ENCODE data around the gene TEX264.
"Not testable (repeated sequence)": the region's sequence is repeated elsewhere in the genome, so short reads cannot be mapped to it uniquely, and the experiment has no call there.

TEX264 gene

GRCh38 chr3:51733859-51734571 is 63.0 kb downstream of the TEX264 start:
- WGBS, 2 experiments (ENCODE audit: insufficient coverage in 2 of 2) = 75 to 100% methylated on average over 2 to 4 of the region's 4 CpGs
- no peak overlapping the region for H3K27ac ChIP-seq (ENCODE audit: low read depth, low read length, severe bottlenecking)

GRCh38 chr3:51734572-51734907 is 63.5 kb downstream of the TEX264 start:
- H3K36me3 ChIP-seq (ENCODE audit: control insufficient read depth, insufficient read depth, low read length) = no peaks in the 10 kb centered on the region
- no peaks in the 10 kb centered on the region for H3K4me1 ChIP-seq (ENCODE audit: control insufficient read depth, insufficient read depth, low read length, poor library complexity, severe bottlenecking)
- WGBS, 2 experiments (ENCODE audit: insufficient coverage in 2 of 2) = 40 to 44% methylated on average over 1 to 2 of the region's 3 CpGs
- no peak overlapping the region for H3K27ac ChIP-seq (ENCODE audit: low read depth, low read length, severe bottlenecking)
- no peaks in the 10 kb centered on the region for H3K9me3 ChIP-seq (ENCODE audit: control insufficient read depth, low read length)
- H3K4me3 ChIP-seq (ENCODE audit: extremely low read depth, insufficient read depth, low read length, poor library complexity, severe bottlenecking) = no peak overlapping the region

More at GRCh38 chr3:51733859-51734571, 63.0 kb downstream of the TEX264 start:
- Histone ChIP-seq H3K9me3 (ENCODE audit: control insufficient read depth, low read length) (no peaks in the 10 kb centered on the region), H3K4me1 (ENCODE audit: control insufficient read depth, insufficient read depth, low read length, poor library complexity, severe bottlenecking) (no peaks in the 10 kb centered on the region), H3K36me3 (ENCODE audit: control insufficient read depth, insufficient read depth, low read length) (no peaks in the 10 kb centered on the region), H3K4me3 (ENCODE audit: extremely low read depth, insufficient read depth, low read length, poor library complexity, severe bottlenecking) (no peak overlapping the region)

DNA sequence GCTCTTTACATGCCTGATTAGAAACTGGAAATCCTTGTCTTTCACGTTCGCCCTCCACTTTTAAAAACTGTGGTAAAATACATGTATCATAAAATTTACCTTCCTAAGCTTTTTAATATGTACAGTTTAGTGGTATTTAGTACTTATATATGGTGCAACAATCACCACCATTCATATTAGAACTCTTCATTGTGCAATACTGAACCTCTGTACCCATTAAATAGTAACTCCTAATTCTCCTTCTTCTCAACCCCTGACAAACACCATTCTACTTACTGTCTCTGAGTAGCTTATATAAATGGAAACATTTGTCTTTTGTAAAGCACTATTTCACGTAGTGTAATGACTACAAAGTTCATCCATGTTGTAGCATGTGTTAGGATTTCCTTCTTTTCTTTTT is 64.0 kb downstream of the TEX264 start:
- WGBS, 2 experiments (ENCODE audit: insufficient coverage in 2 of 2) = no CpG with 5 or more reads among the region's 3 CpGs
- no peaks in the 10 kb centered on the region for H3K36me3 ChIP-seq (ENCODE audit: control insufficient read depth, insufficient read depth, low read length)
- no peaks in the 10 kb centered on the region for H3K9me3 ChIP-seq (ENCODE audit: control insufficient read depth, low read length)
- H3K4me3 ChIP-seq (ENCODE audit: extremely low read depth, insufficient read depth, low read length, poor library complexity, severe bottlenecking) = no peak overlapping the region
- H3K27ac ChIP-seq (ENCODE audit: low read depth, low read length, severe bottlenecking) = no peak overlapping the region
- H3K4me1 ChIP-seq (ENCODE audit: control insufficient read depth, insufficient read depth, low read length, poor library complexity, severe bottlenecking) = no peaks in the 10 kb centered on the region

DNA sequence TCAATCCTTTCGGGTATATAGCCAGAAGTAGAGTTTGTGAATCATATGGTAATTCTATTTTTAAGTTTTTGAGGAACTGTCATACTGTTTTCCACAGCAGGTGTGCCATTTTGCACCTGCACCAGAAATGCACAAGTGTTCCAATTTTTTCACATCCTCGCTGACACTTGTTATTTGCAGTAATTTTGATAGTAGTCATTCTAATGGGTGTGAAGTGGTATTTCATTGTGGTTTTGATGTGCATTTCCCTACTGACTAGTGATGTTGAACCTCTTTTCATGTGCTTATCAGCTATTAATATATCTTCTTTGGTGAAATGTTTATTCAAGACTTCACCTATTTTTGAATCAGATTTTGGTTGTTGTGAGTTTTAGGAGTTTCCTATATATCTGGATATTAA is 64.9 kb downstream of the TEX264 start:
- Histone ChIP-seq H3K4me3 (ENCODE audit: extremely low read depth, insufficient read depth, low read length, poor library complexity, severe bottlenecking) (no peak overlapping the region), H3K36me3 (ENCODE audit: control insufficient read depth, insufficient read depth, low read length) (no peaks in the 10 kb centered on the region), H3K27ac (ENCODE audit: low read depth, low read length, severe bottlenecking) (no peak overlapping the region), H3K4me1 (ENCODE audit: control insufficient read depth, insufficient read depth, low read length, poor library complexity, severe bottlenecking) (no peaks in the 10 kb centered on the region), H3K9me3 (ENCODE audit: control insufficient read depth, low read length) (no peaks in the 10 kb centered on the region)
- no CpG with 5 or more reads among the region's 2 CpGs for WGBS, 2 experiments (ENCODE audit: insufficient coverage in 2 of 2)

DNA sequence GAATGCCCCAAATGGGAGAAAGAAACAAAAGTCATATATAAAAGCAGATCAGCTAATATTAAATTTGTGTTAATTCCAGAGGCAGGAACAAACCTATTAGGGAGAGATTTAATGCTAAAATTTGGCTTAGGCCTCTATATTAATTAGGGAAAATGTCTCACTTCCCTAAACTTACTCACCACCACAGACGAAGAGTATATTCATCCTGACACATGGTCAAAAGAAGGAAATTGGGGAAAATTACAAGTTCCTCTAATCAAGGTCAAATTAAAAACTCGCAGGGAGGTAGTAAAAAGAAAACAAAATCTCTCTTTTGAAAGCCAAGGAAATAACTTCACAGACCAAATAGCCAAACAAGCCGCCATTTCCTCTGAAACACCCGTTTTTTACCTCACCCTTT is 68.1 kb downstream of the TEX264 start:
- Histone ChIP-seq H3K27ac (ENCODE audit: low read depth, low read length, severe bottlenecking) (no peak overlapping the region), H3K36me3 (ENCODE audit: control insufficient read depth, insufficient read depth, low read length) (no peaks in the 10 kb centered on the region), H3K9me3 (ENCODE audit: control insufficient read depth, low read length) (no peaks in the 10 kb centered on the region), H3K4me3 (ENCODE audit: extremely low read depth, insufficient read depth, low read length, poor library complexity, severe bottlenecking) (no peak overlapping the region), H3K4me1 (ENCODE audit: control insufficient read depth, insufficient read depth, low read length, poor library complexity, severe bottlenecking) (no peaks in the 10 kb centered on the region)
- WGBS, 2 experiments (ENCODE audit: insufficient coverage in 2 of 2) = no CpG with 5 or more reads among the region's 4 CpGs

DNA sequence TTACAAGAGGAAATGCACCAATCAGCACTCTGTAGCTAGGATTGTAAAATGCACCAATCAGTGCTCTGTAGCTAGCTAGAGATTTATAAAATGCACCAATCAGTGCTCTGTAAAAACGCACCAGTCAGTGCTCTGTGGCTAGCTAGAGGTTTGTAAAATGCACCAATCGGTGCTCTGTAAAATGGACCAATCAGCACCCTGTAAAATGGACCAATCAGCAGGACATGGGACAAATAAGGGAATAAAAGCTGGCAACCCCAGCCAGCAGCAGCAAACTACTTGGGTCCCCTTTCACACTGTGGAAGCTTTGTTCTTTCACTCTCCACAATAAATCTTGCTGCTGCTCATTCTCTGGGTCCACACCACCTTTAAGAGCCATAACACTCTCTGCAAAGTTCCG is 71.3 kb downstream of the TEX264 start:
- not testable (repeated sequence) for H3K36me3 ChIP-seq (ENCODE audit: control insufficient read depth, insufficient read depth, low read length); H3K9me3 ChIP-seq (ENCODE audit: control insufficient read depth, low read length); H3K4me1 ChIP-seq (ENCODE audit: control insufficient read depth, insufficient read depth, low read length, poor library complexity, severe bottlenecking); H3K27ac ChIP-seq (ENCODE audit: low read depth, low read length, severe bottlenecking); H3K4me3 ChIP-seq (ENCODE audit: extremely low read depth, insufficient read depth, low read length, poor library complexity, severe bottlenecking)
- WGBS, 2 experiments (ENCODE audit: insufficient coverage in 2 of 2) = 93 to 100% methylated on average over 2 to 3 of the region's 3 CpGs

DNA sequence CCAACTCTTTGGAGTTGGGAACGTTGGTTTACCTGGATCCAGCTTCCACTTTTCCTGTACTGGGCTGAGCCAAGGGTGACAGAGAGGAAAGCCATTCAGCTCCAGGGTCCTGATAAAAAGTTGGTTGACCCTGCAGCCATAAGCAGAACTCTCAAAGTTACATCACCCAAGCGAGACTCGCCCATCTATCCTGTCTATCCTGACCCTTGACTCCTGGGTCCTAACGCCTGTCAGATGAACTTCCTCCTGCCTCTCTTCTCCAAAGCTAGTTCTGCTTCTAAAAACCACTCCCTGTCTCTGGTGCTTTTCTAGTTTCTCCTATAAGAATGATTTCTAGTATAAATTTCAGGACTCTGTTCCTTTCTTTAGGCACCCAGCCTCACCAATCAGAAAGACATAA is 71.9 kb downstream of the TEX264 start:
- not testable (repeated sequence) for H3K36me3 ChIP-seq (ENCODE audit: control insufficient read depth, insufficient read depth, low read length); H3K9me3 ChIP-seq (ENCODE audit: control insufficient read depth, low read length); H3K27ac ChIP-seq (ENCODE audit: low read depth, low read length, severe bottlenecking); H3K4me3 ChIP-seq (ENCODE audit: extremely low read depth, insufficient read depth, low read length, poor library complexity, severe bottlenecking); H3K4me1 ChIP-seq (ENCODE audit: control insufficient read depth, insufficient read depth, low read length, poor library complexity, severe bottlenecking)
- 72 to 85% methylated on average over 3 to 4 of the region's 4 CpGs for WGBS, 2 experiments (ENCODE audit: insufficient coverage in 2 of 2)

GRCh38 chr3:51747840-51748239 is 76.8 kb downstream of the TEX264 start:
- Histone ChIP-seq H3K4me1 (ENCODE audit: control insufficient read depth, insufficient read depth, low read length, poor library complexity, severe bottlenecking) (no peaks in the 10 kb centered on the region), H3K4me3 (ENCODE audit: extremely low read depth, insufficient read depth, low read length, poor library complexity, severe bottlenecking) (no peak overlapping the region), H3K36me3 (ENCODE audit: control insufficient read depth, insufficient read depth, low read length) (no peaks in the 10 kb centered on the region), H3K9me3 (ENCODE audit: control insufficient read depth, low read length) (peaks cover 15% of the 10 kb centered on the region), H3K27ac (ENCODE audit: low read depth, low read length, severe bottlenecking) (no peak overlapping the region)

GRCh38 chr3:51748327-51748726 is 77.3 kb downstream of the TEX264 start:
- H3K36me3 ChIP-seq (ENCODE audit: control insufficient read depth, insufficient read depth, low read length) = no peaks in the 10 kb centered on the region
- H3K4me1 ChIP-seq (ENCODE audit: control insufficient read depth, insufficient read depth, low read length, poor library complexity, severe bottlenecking) = no peaks in the 10 kb centered on the region
- no peak overlapping the region for H3K4me3 ChIP-seq (ENCODE audit: extremely low read depth, insufficient read depth, low read length, poor library complexity, severe bottlenecking)
- H3K27ac ChIP-seq (ENCODE audit: low read depth, low read length, severe bottlenecking) = no peak overlapping the region
- WGBS, 2 experiments (ENCODE audit: insufficient coverage in 2 of 2) = no CpG with 5 or more reads among the region's 1 CpG
- H3K9me3 ChIP-seq (ENCODE audit: control insufficient read depth, low read length) = peaks cover 15% of the 10 kb centered on the region

- Histone ChIP-seq H3K4me1 (ENCODE audit: control insufficient read depth, insufficient read depth, low read length, poor library complexity, severe bottlenecking) (no peaks in the 10 kb centered on the region), H3K27ac (ENCODE audit: low read depth, low read length, severe bottlenecking) (no peak overlapping the region), H3K4me3 (ENCODE audit: extremely low read depth, insufficient read depth, low read length, poor library complexity, severe bottlenecking) (no peak overlapping the region), H3K9me3 (ENCODE audit: control insufficient read depth, low read length) (peaks cover 15% of the 10 kb centered on the region), H3K36me3 (ENCODE audit: control insufficient read depth, insufficient read depth, low read length) (no peaks in the 10 kb centered on the region)
- 100% methylated on average over 1 of the region's 1 CpG; no CpG with 5 or more reads in 1 of the 2 experiments for WGBS, 2 experiments (ENCODE audit: insufficient coverage in 2 of 2)
Measured at GRCh38 chr3:51750878-51751277, 79.8 kb downstream of the TEX264 start.

GRCh38 chr3:51751287-51751686 is 80.2 kb downstream of the TEX264 start:
- H3K27ac ChIP-seq (ENCODE audit: low read depth, low read length, severe bottlenecking) = no peak overlapping the region
- no peaks in the 10 kb centered on the region for H3K4me1 ChIP-seq (ENCODE audit: control insufficient read depth, insufficient read depth, low read length, poor library complexity, severe bottlenecking)
- H3K4me3 ChIP-seq (ENCODE audit: extremely low read depth, insufficient read depth, low read length, poor library complexity, severe bottlenecking) = no peak overlapping the region
- peaks cover 15% of the 10 kb centered on the region for H3K9me3 ChIP-seq (ENCODE audit: control insufficient read depth, low read length)
- 100% methylated on average over 1 of the region's 2 CpGs; no CpG with 5 or more reads in 1 of the 2 experiments for WGBS, 2 experiments (ENCODE audit: insufficient coverage in 2 of 2)
- H3K36me3 ChIP-seq (ENCODE audit: control insufficient read depth, insufficient read depth, low read length) = no peaks in the 10 kb centered on the region
